ENCODE measurements around the gene NR2F6. TPM values are rescaled to one million over a fixed set of nuclear protein-coding genes. Genes with fewer than 3 reads are reported as not detected.

Gene NR2F6
- total RNA-seq, 1 donor from 2014 or later: 122 TPM

- TF ChIP-seq, protein P1, sequence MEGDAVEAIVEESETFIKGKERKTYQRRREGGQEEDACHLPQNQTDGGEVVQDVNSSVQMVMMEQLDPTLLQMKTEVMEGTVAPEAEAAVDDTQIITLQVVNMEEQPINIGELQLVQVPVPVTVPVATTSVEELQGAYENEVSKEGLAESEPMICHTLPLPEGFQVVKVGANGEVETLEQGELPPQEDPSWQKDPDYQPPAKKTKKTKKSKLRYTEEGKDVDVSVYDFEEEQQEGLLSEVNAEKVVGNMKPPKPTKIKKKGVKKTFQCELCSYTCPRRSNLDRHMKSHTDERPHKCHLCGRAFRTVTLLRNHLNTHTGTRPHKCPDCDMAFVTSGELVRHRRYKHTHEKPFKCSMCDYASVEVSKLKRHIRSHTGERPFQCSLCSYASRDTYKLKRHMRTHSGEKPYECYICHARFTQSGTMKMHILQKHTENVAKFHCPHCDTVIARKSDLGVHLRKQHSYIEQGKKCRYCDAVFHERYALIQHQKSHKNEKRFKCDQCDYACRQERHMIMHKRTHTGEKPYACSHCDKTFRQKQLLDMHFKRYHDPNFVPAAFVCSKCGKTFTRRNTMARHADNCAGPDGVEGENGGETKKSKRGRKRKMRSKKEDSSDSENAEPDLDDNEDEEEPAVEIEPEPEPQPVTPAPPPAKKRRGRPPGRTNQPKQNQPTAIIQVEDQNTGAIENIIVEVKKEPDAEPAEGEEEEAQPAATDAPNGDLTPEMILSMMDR (conservative IDR thresholded peaks at IDR 0.05; ENCODE audit: low read depth, low read length): no peak
- H3K4me3 ChIP-seq (ENCODE audit: low read depth, low read length): no peak overlapping the region
- DNase-seq (ENCODE audit: low read depth): no peak
Observed at GRCh38 chr19:17184371-17184841, 61.3 kb downstream of the NR2F6 start.

GRCh38 chr19:17183858-17184321 lies 61.8 kb downstream of the NR2F6 start:
- H3K4me3 ChIP-seq (ENCODE audit: low read depth, low read length): no peak overlapping the region
- TF ChIP-seq, protein P1 (conservative IDR thresholded peaks at IDR 0.05; ENCODE audit: low read depth, low read length): no peak
- DNase-seq (ENCODE audit: low read depth): no peak

GRCh38 chr19:17183271-17183761 lies 62.4 kb downstream of the NR2F6 start:
- TF ChIP-seq, protein P1 (conservative IDR thresholded peaks at IDR 0.05; ENCODE audit: low read depth, low read length): no peak
- no peak for DNase-seq (ENCODE audit: low read depth)
- no peak overlapping the region for H3K4me3 ChIP-seq (ENCODE audit: low read depth, low read length)

Other genes with a start within 250 kb of the NR2F6 start
- gene CPAMD8, start 219.1 kb downstream of the NR2F6 start, total RNA-seq: 0.22 and 8.2 TPM in 2 replicates
- 20.5 and 25.5 TPM in 2 replicates for gene HAUS8, start 170.5 kb downstream of the NR2F6 start, total RNA-seq
- gene MYO9B, start 170.1 kb downstream of the NR2F6 start, total RNA-seq: 53.9 and 55.9 TPM in 2 replicates
- 9.0 and 25.3 TPM in 2 replicates for gene USE1, start 30.6 kb downstream of the NR2F6 start, total RNA-seq
- gene OCEL1, start 19.7 kb downstream of the NR2F6 start, total RNA-seq: 4.6 and 8.1 TPM in 2 replicates
- not detected in 2 replicates for gene USHBP1, start 18.8 kb upstream of the NR2F6 start, total RNA-seq
- gene BABAM1, start 21.5 kb upstream of the NR2F6 start, total RNA-seq: 125 and 141 TPM in 2 replicates
- 3.0 and 4.1 TPM in 2 replicates for gene ANKLE1, start 36.0 kb upstream of the NR2F6 start, total RNA-seq
- gene ABHD8, start 57.5 kb upstream of the NR2F6 start, total RNA-seq: 10.3 and 20.9 TPM in 2 replicates
- gene MRPL34, start 60.0 kb upstream of the NR2F6 start, total RNA-seq: 121 and 161 TPM in 2 replicates
- 35.6 and 47.0 TPM in 2 replicates for gene DDA1, start 63.6 kb upstream of the NR2F6 start, total RNA-seq
- 3.3 and 6.6 TPM in 2 replicates for gene ANO8, start 88.9 kb upstream of the NR2F6 start, total RNA-seq
- 22.7 and 79.5 TPM in 2 replicates for gene GTPBP3, start 91.6 kb upstream of the NR2F6 start, total RNA-seq
- 0.58 and 1.2 TPM in 2 replicates for gene PLVAP, start 131.4 kb upstream of the NR2F6 start, total RNA-seq
- gene CCDC194, start 148.3 kb upstream of the NR2F6 start, total RNA-seq: not detected in 2 replicates
- 2.2 and 18.6 TPM in 2 replicates for gene BST2, start 159.7 kb upstream of the NR2F6 start, total RNA-seq
- 78.6 and 91.6 TPM in 2 replicates for gene MVB12A, start 174.1 kb upstream of the NR2F6 start, total RNA-seq
- not detected in 2 replicates for gene TMEM221, start 202.7 kb upstream of the NR2F6 start, total RNA-seq
- gene NXNL1, start 215.0 kb upstream of the NR2F6 start, total RNA-seq: not detected in 2 replicates
- gene SLC27A1, start 224.6 kb upstream of the NR2F6 start, total RNA-seq: 2.5 and 7.0 TPM in 2 replicates